ENCODE data around the gene LPAR3.
A peak's percentile ranks its signal among the peaks of the same experiment; 100 is the strongest.

LPAR3 gene

GRCh38 chr1:84857906-84858305 lies 35.1 kb downstream of the LPAR3 start:
- no peak for DNase-seq (ENCODE audit: insufficient read length, low spot score)
- no peak for TF ChIP-seq POLR2A (IDR thresholded peaks at IDR 0.05; ENCODE audit: low read depth, low read length)
- FAIRE-seq: no peak

DNA sequence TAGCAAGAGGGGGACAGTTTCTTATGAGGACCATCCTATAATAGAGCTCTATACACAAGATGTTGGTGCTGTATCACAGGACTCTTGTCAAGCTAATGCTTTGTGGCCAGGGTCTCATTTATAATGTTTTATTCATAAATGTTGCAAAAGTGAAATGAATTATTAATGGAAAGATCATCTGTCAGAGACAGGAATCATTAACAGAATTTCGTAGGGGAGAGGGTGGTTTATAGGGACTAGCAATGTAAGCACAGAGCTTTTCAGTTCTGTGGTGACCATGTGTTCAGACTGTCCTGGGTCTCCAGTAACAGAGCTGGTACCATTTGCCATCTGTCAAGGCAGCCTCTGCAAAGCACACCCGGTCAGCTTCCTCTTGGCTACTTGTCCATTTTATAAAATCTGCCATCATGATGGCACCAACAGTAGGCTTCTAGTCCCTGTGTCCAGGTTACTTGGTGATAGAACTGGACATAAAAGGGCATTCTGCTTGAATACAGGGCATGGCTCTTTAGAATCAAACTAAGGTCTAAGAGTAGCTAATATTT lies 36.2 kb downstream of the LPAR3 start:
- FAIRE-seq: no peak
- DNase-seq (ENCODE audit: insufficient read length, low spot score): no peak
- no peak for TF ChIP-seq POLR2A (IDR thresholded peaks at IDR 0.05; ENCODE audit: low read depth, low read length)

- no peak for DNase-seq (ENCODE audit: insufficient read length, low spot score)
- TF ChIP-seq POLR2A (IDR thresholded peaks at IDR 0.05; ENCODE audit: low read depth, low read length): no peak
- FAIRE-seq: no peak
Observed at GRCh38 chr1:84855691-84856630, 37.0 kb downstream of the LPAR3 start.

- TF ChIP-seq POLR2A (IDR thresholded peaks at IDR 0.05; ENCODE audit: low read depth, low read length): no peak
- FAIRE-seq (no peak), DNase-seq (ENCODE audit: insufficient read length, low spot score) (no peak)
Observed at GRCh38 chr1:84855168-84855567, 37.8 kb downstream of the LPAR3 start.

DNA sequence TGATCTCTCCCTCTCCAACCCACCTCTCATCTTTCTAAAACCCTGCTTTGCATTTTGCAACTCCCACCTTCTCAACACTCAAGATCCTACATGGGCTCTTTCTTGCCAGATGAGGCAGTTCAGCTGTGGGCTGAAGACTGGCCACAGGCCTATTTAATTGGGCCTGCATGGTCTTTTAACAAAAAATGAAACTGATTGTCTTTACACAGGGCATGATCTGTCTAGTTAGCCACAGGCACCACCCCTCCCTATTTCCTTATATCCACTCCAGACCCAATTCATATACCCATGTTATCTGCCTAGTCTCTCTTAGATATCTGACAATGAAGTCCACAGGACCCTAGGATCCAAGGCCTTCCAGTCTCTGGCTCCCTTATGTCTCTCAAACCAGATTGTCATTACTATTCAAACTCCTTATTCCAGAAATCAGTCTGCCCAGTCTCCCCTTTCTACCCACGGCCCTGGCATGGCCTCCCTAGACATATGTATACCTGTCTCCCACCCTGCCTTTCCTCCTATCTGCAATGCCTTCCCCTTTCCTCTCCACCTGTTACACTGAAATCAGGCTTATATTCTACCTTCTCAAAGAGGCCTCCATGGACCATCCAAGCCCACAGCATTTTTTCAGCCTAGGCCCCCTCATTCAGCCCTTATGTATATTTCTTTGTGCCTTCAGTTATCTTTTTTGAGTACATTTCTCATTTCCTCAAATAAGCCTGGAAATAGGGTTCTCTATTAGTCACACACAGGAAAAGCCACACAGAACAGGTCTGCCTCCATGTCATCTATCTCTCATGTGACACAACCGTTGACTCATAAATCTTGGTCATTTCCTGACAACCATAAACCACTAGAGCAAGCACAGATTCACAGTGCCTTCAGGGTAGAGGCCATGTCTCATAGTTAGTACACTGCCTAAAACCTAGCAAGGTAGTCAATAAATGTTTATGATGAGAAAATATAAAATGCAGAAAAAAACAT lies 39.0 kb downstream of the LPAR3 start:
- DNase-seq (ENCODE audit: insufficient read length, low spot score) (peak; percentile 30), FAIRE-seq (peak; percentile 81)
- TF ChIP-seq POLR2A (IDR thresholded peaks at IDR 0.05; ENCODE audit: low read depth, low read length): no peak

DNA sequence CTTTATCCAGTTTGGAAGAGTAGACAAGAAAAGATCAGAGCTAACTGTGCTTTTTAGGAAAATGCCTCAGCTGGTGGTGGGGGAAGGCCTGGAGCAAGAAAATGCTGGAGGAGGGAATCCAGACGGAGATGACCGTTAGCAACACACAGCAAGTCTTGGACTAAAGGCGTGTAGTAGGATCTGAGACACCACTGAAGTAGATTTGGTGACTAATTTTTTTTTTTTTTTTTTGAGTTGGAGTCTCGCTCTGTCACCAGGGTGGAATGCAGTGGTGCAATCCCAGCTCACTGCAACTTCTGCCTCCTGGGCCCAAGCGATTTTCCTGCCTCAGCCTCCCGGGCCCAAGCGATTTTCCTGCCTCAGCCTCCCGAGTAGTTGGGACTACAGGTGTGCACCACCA lies 41.2 kb downstream of the LPAR3 start:
- no peak for TF ChIP-seq POLR2A (IDR thresholded peaks at IDR 0.05; ENCODE audit: low read depth, low read length)
- DNase-seq (ENCODE audit: insufficient read length, low spot score) (peak; percentile 71), FAIRE-seq (peak; percentile 15)

- TF ChIP-seq POLR2A (IDR thresholded peaks at IDR 0.05; ENCODE audit: low read depth, low read length): no peak
- DNase-seq (ENCODE audit: insufficient read length, low spot score) (no peak), FAIRE-seq (no peak)
Observed at GRCh38 chr1:84849357-84849975, 43.5 kb downstream of the LPAR3 start.

- no peak for TF ChIP-seq POLR2A (IDR thresholded peaks at IDR 0.05; ENCODE audit: low read depth, low read length)
- DNase-seq (ENCODE audit: insufficient read length, low spot score): peak; percentile 64
- peak; percentile 97 for FAIRE-seq
Observed at GRCh38 chr1:84847253-84848250, 45.5 kb downstream of the LPAR3 start.

GRCh38 chr1:84846387-84846786 lies 46.6 kb downstream of the LPAR3 start:
- no peak for FAIRE-seq
- TF ChIP-seq POLR2A (IDR thresholded peaks at IDR 0.05; ENCODE audit: low read depth, low read length): no peak
- no peak for DNase-seq (ENCODE audit: insufficient read length, low spot score)

- DNase-seq (ENCODE audit: insufficient read length, low spot score): no peak
- FAIRE-seq: no peak
- TF ChIP-seq POLR2A (IDR thresholded peaks at IDR 0.05; ENCODE audit: low read depth, low read length): no peak
Observed at GRCh38 chr1:84845357-84845756, 47.6 kb downstream of the LPAR3 start.

DNA sequence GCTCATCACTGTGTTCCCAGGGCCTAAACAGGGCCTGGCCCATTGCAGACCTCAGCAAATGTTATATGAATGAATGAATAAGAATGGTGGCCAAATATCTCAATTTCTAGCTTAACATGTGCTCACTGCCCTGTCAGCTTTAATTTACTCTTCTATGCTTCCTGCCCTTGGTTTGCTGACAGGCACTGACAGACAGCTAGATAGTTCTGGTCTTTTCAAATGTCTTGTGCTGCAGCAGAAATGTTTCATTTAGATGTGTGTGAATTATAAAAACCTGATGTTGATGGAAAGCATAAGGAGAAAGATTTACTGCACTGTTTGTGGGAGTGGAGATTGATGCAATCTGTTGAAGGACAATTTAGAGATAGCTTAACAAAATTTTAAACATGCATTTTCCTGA lies 48.9 kb downstream of the LPAR3 start:
- DNase-seq (ENCODE audit: insufficient read length, low spot score) (no peak), FAIRE-seq (no peak)
- TF ChIP-seq POLR2A (IDR thresholded peaks at IDR 0.05; ENCODE audit: low read depth, low read length): no peak

DNA sequence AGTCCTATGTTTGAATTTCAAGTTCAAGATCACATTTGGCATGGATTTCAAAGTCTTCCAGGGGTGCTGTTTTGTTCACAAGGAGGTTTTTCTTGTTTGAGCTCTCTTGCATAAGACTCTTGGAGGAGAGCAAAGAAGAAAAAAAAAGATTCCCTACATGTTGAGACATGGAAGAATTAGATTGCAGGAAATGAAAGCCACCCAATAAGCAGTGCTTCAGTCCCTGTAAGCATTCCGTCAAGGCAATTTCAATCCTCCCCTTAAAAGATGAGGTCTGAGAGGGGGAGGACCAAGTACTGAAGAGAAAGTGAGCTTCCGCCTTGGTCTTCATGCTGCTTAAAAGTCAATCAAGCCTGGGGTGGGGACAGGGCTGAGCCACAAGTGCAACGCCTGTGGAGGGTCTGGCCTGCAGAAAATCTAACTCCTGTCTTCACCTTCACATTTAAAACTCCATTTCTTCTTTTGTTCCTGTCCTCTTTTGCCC lies 50.2 kb downstream of the LPAR3 start:
- no peak for FAIRE-seq
- no peak for DNase-seq (ENCODE audit: insufficient read length, low spot score)
- no peak for TF ChIP-seq POLR2A (IDR thresholded peaks at IDR 0.05; ENCODE audit: low read depth, low read length)

Measured in H54 (cell line).